MM.1S (cell line): ENCODE data around the gene PIGN.

ENCODE experiments used
- EZH2 ChIP-seq: fragments of 300-600 bp; sonication (generic); optimal IDR thresholded peaks from 2 replicates; pipeline ENCODE3; 2017; ENCODE audit warnings: low read depth, mild to moderate bottlenecking, antibody characterized with exemption, low read length, mixed read lengths
- TF ChIP-seq, protein P1 (sequence below): fragments of 300-600 bp; sonication (generic); IDR thresholded peaks from 2 replicates; pipeline ENCODE4 v1.5.1; 2016; ENCODE audit warnings: antibody characterized with exemption, low read length, mixed read lengths

DNA sequence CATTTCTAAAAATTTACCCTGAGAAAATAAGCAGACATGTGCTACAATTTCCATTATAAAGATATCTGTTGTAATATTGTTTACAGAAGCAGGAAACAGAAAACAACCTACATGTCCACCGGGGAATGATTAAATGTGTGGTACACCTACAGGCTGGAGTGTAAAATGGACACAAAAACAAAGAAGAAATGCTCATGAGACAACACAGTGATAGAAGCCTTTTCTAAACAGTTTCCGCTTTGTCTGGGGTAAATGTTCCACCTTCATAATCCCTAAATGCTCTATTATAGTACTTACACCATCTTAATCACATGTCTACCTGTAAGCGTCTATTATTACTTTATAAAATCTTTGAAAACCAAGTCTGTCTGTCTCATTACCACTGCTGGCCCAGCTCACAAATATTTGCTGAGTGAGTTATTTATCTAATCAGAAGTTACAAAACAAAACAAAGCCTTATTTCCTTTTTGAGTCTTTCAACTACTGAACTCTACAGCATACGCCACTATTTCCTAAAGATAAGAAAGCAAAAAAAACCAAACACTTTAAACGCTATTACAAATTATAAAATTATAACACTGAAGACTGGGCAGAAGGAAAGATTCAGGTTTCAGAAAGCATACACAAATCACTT lies 95.3 kb downstream of the PIGN start:
- TF ChIP-seq, protein P1, sequence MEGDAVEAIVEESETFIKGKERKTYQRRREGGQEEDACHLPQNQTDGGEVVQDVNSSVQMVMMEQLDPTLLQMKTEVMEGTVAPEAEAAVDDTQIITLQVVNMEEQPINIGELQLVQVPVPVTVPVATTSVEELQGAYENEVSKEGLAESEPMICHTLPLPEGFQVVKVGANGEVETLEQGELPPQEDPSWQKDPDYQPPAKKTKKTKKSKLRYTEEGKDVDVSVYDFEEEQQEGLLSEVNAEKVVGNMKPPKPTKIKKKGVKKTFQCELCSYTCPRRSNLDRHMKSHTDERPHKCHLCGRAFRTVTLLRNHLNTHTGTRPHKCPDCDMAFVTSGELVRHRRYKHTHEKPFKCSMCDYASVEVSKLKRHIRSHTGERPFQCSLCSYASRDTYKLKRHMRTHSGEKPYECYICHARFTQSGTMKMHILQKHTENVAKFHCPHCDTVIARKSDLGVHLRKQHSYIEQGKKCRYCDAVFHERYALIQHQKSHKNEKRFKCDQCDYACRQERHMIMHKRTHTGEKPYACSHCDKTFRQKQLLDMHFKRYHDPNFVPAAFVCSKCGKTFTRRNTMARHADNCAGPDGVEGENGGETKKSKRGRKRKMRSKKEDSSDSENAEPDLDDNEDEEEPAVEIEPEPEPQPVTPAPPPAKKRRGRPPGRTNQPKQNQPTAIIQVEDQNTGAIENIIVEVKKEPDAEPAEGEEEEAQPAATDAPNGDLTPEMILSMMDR = no peak
- TF ChIP-seq EZH2 = no peak
